ENCODE results near the gene MZF1.

Gene MZF1

GRCh38 chr19:58572026-58572817, 913 bp downstream of the MZF1 start:
- Histone ChIP-seq H3K9me3 (ENCODE audit: control insufficient read depth, insufficient read depth, low read depth, low read length) (no peaks in the 10 kb centered on the region), H3K27ac (ENCODE audit: extremely low read depth, low read depth, low read length) (peak overlapping the region; percentile 77; the same call in 1 of the 2 replicates), H3K4me3 (ENCODE audit: low read depth, low read length) (peak overlapping the region; percentile 67), H3K4me1 (ENCODE audit: control insufficient read depth, insufficient read depth, low read length) (peaks cover 8% of the 10 kb centered on the region), H3K36me3 (ENCODE audit: control insufficient read depth in 2 of 2, insufficient read depth in 1 of 2, low read length in 2 of 2) (peaks cover 0 to 35% of the 10 kb centered on the region in 2 experiments; a peak in 2 of 3 replicates)
- POLR2A ChIA-PET = interaction anchor here (1.2 to 4.9 kb wide), 5 partner anchors 10 to 52 kb away, joined by 3 to 28 read pairs (median 19); partner anchors contain the start of genes CHMP2A, TRIM28 and ZBTB45
- CTCF ChIA-PET = interaction anchor here (0.6 to 1.4 kb wide), 4 partner anchors 9 to 1311 kb away, joined by 3 to 5 read pairs (median 3); partner anchors contain the start of gene ZBTB45
- TF ChIP-seq HIC1 (tag by site-specific recombination; IDR thresholded peaks at IDR 0.05) (peak; percentile 95), HOXD13 (CRISPR knock-in tag; IDR thresholded peaks at IDR 0.05; ENCODE audit: borderline replicate concordance) (peak; percentile 56; the same call in 1 of the 2 replicates), ZNF658 (tag by site-specific recombination; IDR thresholded peaks at IDR 0.05) (no peak)

GRCh38 chr19:58571575-58571947, 1.6 kb downstream of the MZF1 start:
- Histone ChIP-seq H3K36me3 (ENCODE audit: control insufficient read depth in 2 of 2, insufficient read depth in 1 of 2, low read length in 2 of 2) (peaks cover 6 to 40% of the 10 kb centered on the region in 2 experiments; a peak in 2 of 3 replicates), H3K4me3 (ENCODE audit: low read depth, low read length) (no peak overlapping the region), H3K4me1 (ENCODE audit: control insufficient read depth, insufficient read depth, low read length) (peaks cover 8% of the 10 kb centered on the region), H3K27ac (ENCODE audit: extremely low read depth, low read depth, low read length) (no peak overlapping the region; the same call in 1 of the 2 replicates), H3K9me3 (ENCODE audit: control insufficient read depth, insufficient read depth, low read depth, low read length) (no peaks in the 10 kb centered on the region)
- POLR2A ChIA-PET = interaction anchor here (1.2 to 4.9 kb wide), 5 partner anchors 9 to 52 kb away, joined by 3 to 28 read pairs (median 19); partner anchors contain the start of genes CHMP2A, TRIM28 and ZBTB45
- TF ChIP-seq GLIS1 (tag by site-specific recombination; IDR thresholded peaks at IDR 0.05) (no peak), SCRT2 (tag by site-specific recombination; IDR thresholded peaks at IDR 0.05) (peak; percentile 68), ZNF398 (tag by site-specific recombination; IDR thresholded peaks at IDR 0.05) (no peak), ZNF248 (tag by site-specific recombination; IDR thresholded peaks at IDR 0.05) (no peak), SCRT1 (tag by site-specific recombination; IDR thresholded peaks at IDR 0.05; ENCODE audit: borderline replicate concordance) (0 out of 2 replicates have a peak, but pooled peaks have one; percentile 49), ZNF366 (tag by site-specific recombination; conservative IDR thresholded peaks at IDR 0.05) (no peak), IKZF3 (tag by site-specific recombination; IDR thresholded peaks at IDR 0.05) (no peak), ZNF112 (tag by site-specific recombination; IDR thresholded peaks at IDR 0.05) (no peak)
- TF ChIP-seq, protein P1, sequence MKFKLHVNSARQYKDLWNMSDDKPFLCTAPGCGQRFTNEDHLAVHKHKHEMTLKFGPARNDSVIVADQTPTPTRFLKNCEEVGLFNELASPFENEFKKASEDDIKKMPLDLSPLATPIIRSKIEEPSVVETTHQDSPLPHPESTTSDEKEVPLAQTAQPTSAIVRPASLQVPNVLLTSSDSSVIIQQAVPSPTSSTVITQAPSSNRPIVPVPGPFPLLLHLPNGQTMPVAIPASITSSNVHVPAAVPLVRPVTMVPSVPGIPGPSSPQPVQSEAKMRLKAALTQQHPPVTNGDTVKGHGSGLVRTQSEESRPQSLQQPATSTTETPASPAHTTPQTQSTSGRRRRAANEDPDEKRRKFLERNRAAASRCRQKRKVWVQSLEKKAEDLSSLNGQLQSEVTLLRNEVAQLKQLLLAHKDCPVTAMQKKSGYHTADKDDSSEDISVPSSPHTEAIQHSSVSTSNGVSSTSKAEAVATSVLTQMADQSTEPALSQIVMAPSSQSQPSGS (tag by site-specific recombination; IDR thresholded peaks at IDR 0.05; ENCODE audit: low read depth) = no peak
- CTCF ChIA-PET = interaction anchor here (0.6 to 1.2 kb wide), 2 partner anchors 51 to 1310 kb away, joined by 3 to 5 read pairs; partner anchors contain the start of gene ZBTB45
